Thyroid gland (tissue), 4 donors: Measurements from ENCODE around the gene HSD17B12. TPM values are rescaled to one million over a fixed set of nuclear protein-coding genes. Genes with fewer than 3 reads are reported as not detected.

Source experiments
- DNase-seq, 2 donors: peaks; one replicate each; pipeline ENCODE4 v3.0.0-alpha.2; 2019
- H3K27ac ChIP-seq, 3 donors: fragments of 200-600 bp; sonication (generic); 1 replicate in 2 of 3; 2 replicates in 1 of 3; pipeline ENCODE4 v1.5.1; 2016 to 2019; ENCODE audit warnings: mild to moderate bottlenecking in 1 of 3, moderate library complexity in 1 of 3
- H3K27me3 ChIP-seq: fragments of 200-600 bp; sonication (generic); one replicate; pipeline ENCODE4 v1.5.1; 2019
- H3K36me3 ChIP-seq, 2 donors: fragments of 200-600 bp; sonication (generic); one replicate each; pipeline ENCODE4 v1.5.1; 2016 to 2019
- H3K4me1 ChIP-seq, 2 donors: fragments of 200-600 bp; sonication (generic); one replicate each; pipeline ENCODE4 v1.5.1; 2017 to 2019
- H3K4me3 ChIP-seq, 3 donors: fragments of 200-600 bp; sonication (generic); replicated peaks in 1 of 3; 1 replicate in 2 of 3; 2 replicates in 1 of 3; pipeline ENCODE4 v1.5.1; 2016; ENCODE audit warnings: mild to moderate bottlenecking in 1 of 3
- H3K9me3 ChIP-seq: fragments of 200-600 bp; sonication (generic); one replicate; pipeline ENCODE4 v1.5.1; 2017
- POLR2A ChIP-seq, 2 donors: fragments of 450-650 bp; IDR thresholded peaks; one replicate each; pipeline ENCODE4 v1.6.1; 2017; ENCODE audit warnings: antibody characterized with exemption in 2 of 2, mild to moderate bottlenecking in 2 of 2, moderate library complexity in 1 of 2
- WGBS, 2 donors: methylation state at CpG; one replicate each; pipeline ENCODE4 v1.1.5; 2017; 5-methylcytosine and 5-hydroxymethylcytosine counted together
- intact Hi-C: fragments of 100-400 bp; cut with DNase I; formaldehyde crosslinking; loops from one replicate; pipeline ENCODE4 v1.15.1; 2023
- total RNA-seq, 4 donors: library from RNA; depleted of rRNA; stranded (reverse); fragments of >200 nt; gene quantifications; one replicate each; pipeline ENCODE4 v1.2.3, GENCODE V29; 2016
- TF ChIP-seq, protein P1 (sequence below), 6 experiments: fragments of 200-600 bp in 3 of 6; fragments of 450-650 bp in 3 of 6; sonication (generic) in 3 of 6; IDR thresholded peaks; one replicate each; pipeline ENCODE4 v1.5.1; 2016 to 2019; ENCODE audit warnings: antibody characterized with exemption in 6 of 6, mild to moderate bottlenecking in 2 of 6, inconsistent platforms in 1 of 6, moderate library complexity in 1 of 6

HSD17B12 gene
- total RNA-seq, 4 donors from 2014 or later = 70.1 to 104 (median 94.4) TPM

DNA sequence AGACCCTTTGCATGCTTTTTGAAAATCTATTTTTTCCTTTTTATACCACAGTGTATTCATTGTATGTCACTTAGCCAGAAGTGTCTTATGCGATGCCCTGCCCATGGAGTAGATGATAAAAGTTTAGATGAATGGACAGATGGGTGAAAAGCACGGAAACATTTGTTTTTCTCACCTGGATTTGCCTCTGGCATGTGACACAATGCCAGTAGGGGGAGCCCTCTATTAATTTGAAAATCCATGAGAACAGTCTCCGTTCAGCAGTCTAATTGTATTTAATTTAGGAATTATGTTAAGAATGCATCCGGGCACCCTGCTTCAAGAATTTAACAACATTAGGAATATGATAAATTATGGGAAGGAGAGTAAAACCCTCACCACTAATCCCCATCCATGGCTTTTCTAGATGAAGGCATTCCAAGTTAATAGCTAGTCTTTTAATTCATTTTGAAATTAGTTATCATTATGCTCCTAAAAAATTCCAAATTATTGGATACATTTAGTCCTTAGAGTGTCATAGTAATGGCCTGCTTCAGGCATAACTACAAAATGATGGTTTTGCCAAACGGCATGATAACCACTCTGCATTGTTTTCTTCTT lies 144.8 kb downstream of the HSD17B12 start:
- Histone ChIP-seq H3K27ac (no peak overlapping the region), H3K9me3 (no peaks in the 10 kb centered on the region), H3K4me1 (no peaks in the 10 kb centered on the region), H3K4me3 (no peak overlapping the region), H3K36me3 (no peaks in the 10 kb centered on the region), H3K27me3 (no peaks in the 10 kb centered on the region)
- peak; percentile 2 to 3 for DNase-seq
- 60 to 64% methylated on average over 5 of the region's 5 CpGs for WGBS, 2 donors
- TF ChIP-seq, protein P1, sequence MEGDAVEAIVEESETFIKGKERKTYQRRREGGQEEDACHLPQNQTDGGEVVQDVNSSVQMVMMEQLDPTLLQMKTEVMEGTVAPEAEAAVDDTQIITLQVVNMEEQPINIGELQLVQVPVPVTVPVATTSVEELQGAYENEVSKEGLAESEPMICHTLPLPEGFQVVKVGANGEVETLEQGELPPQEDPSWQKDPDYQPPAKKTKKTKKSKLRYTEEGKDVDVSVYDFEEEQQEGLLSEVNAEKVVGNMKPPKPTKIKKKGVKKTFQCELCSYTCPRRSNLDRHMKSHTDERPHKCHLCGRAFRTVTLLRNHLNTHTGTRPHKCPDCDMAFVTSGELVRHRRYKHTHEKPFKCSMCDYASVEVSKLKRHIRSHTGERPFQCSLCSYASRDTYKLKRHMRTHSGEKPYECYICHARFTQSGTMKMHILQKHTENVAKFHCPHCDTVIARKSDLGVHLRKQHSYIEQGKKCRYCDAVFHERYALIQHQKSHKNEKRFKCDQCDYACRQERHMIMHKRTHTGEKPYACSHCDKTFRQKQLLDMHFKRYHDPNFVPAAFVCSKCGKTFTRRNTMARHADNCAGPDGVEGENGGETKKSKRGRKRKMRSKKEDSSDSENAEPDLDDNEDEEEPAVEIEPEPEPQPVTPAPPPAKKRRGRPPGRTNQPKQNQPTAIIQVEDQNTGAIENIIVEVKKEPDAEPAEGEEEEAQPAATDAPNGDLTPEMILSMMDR (IDR thresholded peaks at IDR 0.05) = peak in 4 of 6 experiments; percentile 25 to 58 (median 32)
- no peak for TF ChIP-seq POLR2A (IDR thresholded peaks at IDR 0.05)
- intact Hi-C loops = no loop called here

DNA sequence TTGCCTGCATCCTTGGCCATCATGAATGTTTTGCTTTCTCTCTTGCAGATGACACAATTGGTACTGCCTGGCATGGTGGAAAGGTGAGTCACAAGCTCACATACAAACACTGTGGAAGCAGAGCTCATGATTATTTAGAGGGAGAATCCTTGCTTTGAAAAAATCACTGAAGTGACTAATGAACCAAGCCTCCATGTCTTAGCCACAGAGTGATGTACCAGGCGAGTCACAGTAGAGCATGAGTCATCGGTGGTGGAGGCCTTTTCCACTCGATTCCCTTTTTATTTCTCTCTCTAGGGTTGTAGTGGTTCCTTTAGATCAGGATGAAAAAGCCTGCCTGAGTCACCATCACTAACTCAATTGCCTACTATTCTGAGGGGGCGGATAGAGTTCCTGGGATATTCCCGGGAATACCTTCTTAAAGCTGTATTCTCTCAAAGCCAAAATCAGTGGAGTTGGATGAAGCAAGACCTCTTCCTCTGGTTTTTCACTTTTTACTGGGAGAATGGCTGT lies 150.4 kb downstream of the HSD17B12 start:
- no peak overlapping the region for H3K4me3 ChIP-seq
- no peaks in the 10 kb centered on the region for H3K4me1 ChIP-seq
- peaks cover 0 to 4% of the 10 kb centered on the region in 2 donors for H3K36me3 ChIP-seq
- TF ChIP-seq, protein P1 (IDR thresholded peaks at IDR 0.05) = no peak
- TF ChIP-seq POLR2A (IDR thresholded peaks at IDR 0.05) = no peak
- no peak overlapping the region for H3K27ac ChIP-seq
- no peaks in the 10 kb centered on the region for H3K9me3 ChIP-seq
- no peak for DNase-seq
- intact Hi-C loops = no loop called here
- 72 to 85% methylated on average over 5 of the region's 5 CpGs for WGBS, 2 donors
- H3K27me3 ChIP-seq = no peaks in the 10 kb centered on the region

DNA sequence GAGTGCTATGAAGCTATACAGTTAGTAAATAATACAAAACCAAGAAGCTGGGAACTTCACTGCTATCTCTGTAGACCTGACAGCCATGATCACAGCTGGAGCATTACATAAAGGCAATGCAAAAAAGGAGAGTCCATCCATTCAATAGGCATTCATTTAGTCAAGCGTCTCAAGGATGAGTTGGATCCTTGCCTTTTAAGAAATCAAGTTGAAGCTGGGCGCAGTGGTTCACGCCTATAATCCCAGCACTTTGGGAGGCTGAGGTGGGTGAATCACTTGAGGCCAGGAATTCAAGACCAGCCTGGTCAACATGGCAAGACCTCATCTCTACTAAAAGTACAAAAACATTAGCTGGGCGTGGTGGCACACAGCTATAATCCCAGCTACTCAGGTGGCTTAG lies 152.0 kb downstream of the HSD17B12 start:
- 98% methylated on average over 4 of the region's 4 CpGs for WGBS, 2 donors
- intact Hi-C loops = no loop called here

DNA sequence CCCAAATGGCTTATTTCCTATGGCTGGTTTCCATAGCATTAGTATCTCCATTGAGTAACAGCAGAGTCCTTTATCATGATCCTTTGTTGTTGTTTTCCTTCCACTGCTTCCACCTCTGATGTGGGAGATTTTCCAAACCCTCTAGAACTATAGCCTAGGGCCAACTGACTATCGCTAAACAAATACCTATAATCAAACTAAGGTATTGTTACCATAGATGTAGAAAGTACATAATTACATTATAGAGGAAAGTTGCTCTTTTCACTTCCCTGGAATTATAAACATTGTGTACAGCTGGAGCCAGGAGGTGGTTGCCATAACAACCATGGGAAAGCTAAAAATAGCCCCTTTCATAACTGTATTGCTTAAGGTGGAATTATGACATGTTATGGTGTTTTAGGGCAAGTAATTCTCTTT lies 153.1 kb downstream of the HSD17B12 start:
- TF ChIP-seq, protein P1 (IDR thresholded peaks at IDR 0.05) = no peak
- no peak for TF ChIP-seq POLR2A (IDR thresholded peaks at IDR 0.05)
- Histone ChIP-seq H3K4me1 (no peaks in the 10 kb centered on the region), H3K4me3 (no peak overlapping the region), H3K27me3 (no peaks in the 10 kb centered on the region), H3K36me3 (peaks cover 0 to 4% of the 10 kb centered on the region in 2 donors), H3K27ac (no peak overlapping the region), H3K9me3 (no peaks in the 10 kb centered on the region)
- no peak for DNase-seq
- WGBS, 2 donors = 87 to 91% methylated on average over 1 of the region's 1 CpG
- intact Hi-C loops = no loop called here

More for the DNA sequence above, 152.0 kb downstream of the HSD17B12 start:
- no peaks in the 10 kb centered on the region for H3K4me1 ChIP-seq
- H3K27ac ChIP-seq = no peak overlapping the region
- TF ChIP-seq, protein P1 (IDR thresholded peaks at IDR 0.05) = no peak
- TF ChIP-seq POLR2A (IDR thresholded peaks at IDR 0.05) = no peak
- no peaks in the 10 kb centered on the region for H3K27me3 ChIP-seq
- no peak for DNase-seq
- peaks cover 0 to 4% of the 10 kb centered on the region in 2 donors for H3K36me3 ChIP-seq
- H3K4me3 ChIP-seq = no peak overlapping the region
- no peaks in the 10 kb centered on the region for H3K9me3 ChIP-seq

DNA sequence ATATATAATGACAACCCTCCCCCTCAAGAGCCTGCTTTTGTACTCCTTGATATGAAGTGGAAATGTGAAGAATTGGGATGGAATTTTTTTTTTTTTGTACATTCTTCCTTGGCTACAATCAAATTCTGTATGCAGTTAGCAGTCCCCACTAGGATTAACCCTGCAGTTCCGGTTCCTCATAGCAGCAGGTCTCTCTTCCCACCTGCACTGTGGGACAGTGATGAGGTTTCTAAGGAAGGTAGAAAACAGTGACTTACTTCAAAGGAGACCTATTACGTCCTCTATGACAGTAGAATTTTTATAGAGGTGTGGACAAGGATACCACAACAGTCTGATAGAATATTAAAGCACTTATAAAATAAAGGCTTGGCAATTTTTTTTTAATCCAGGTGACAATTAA lies 153.7 kb downstream of the HSD17B12 start:
- intact Hi-C loops = no loop called here
- 94 to 97% methylated on average over 2 of the region's 2 CpGs for WGBS, 2 donors
- Histone ChIP-seq H3K27ac (no peak overlapping the region), H3K9me3 (no peaks in the 10 kb centered on the region), H3K36me3 (peaks cover 0 to 4% of the 10 kb centered on the region in 2 donors), H3K4me3 (no peak overlapping the region), H3K27me3 (no peaks in the 10 kb centered on the region), H3K4me1 (no peaks in the 10 kb centered on the region)
- no peak for TF ChIP-seq POLR2A (IDR thresholded peaks at IDR 0.05)
- TF ChIP-seq, protein P1 (IDR thresholded peaks at IDR 0.05) = no peak
- no peak for DNase-seq
